Kidney tubule cell (primary cell): Measurements from ENCODE around the gene ATRIP.

Experiments
- DNase-seq: peaks from one replicate; pipeline ENCODE4 v3.0.0-alpha.2; 2018; ENCODE audit warnings: low spot score

The ATRIP gene

DNA sequence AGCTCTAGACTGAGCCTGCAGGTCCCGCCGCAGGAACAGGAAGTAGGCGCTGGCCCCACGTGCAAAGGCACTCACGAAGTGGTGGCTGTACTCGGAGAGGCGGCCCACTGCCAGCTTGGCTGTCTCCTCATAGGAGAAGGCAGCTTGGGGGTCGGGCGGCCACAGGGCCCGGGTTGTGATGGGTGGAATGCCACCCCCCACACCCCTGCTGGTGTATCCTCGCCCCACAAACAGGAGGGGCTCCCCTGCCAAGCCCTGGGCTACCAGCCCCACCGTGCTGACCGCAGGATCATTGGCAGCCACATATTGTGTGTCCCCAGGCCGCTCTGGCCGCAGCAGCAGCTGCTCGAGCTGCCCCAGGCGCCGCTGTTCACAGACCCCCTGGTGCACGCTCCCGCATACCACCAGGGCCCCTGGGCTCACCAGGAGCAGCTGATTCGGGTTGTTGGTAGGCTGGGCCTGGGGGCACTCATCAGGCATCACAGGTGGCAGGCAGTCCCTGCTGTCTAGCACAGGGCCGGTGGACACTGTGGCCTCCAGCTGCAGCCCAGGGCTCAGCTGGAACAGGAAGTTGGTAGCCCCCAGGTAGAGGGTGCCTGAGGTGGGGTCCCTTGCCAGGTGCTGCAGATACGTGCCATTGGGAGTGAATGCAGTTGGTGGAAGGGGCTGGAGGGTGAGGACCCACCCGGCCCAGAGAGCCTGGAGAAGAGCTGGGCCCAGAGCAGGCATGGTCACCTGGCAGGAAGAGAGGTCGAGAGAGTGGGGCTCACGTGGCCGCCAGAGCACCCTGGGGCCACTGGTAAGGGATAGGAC lies 22.4 kb upstream of the ATRIP start:
- DNase-seq, result no peak

DNA sequence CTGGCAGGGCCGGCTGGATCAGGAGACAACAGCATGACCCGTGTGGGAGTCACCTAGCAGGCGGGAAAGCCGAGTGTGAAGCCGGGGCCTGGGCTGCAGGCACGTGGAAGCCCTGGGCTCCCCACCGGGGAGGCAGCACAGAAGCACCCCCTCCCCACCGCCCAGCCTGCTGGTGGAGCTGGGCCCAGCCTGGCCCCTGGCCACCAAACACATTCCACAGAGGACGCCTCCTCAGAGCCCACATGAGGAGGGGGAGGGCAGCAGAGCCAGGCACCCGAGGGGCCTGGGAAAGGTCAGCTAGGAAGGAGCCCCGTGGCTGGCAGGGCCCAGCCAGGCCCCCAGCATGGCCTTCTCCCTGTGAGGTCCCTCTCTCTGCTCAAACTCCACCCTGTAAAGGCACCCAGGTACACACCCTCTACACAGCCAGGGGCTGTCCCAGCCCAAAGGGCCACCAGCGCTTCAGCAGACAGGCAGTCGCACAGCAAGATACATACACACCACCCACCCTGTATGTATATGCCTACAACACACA lies 21.2 kb upstream of the ATRIP start:
- peak; percentile 34 for DNase-seq

DNA sequence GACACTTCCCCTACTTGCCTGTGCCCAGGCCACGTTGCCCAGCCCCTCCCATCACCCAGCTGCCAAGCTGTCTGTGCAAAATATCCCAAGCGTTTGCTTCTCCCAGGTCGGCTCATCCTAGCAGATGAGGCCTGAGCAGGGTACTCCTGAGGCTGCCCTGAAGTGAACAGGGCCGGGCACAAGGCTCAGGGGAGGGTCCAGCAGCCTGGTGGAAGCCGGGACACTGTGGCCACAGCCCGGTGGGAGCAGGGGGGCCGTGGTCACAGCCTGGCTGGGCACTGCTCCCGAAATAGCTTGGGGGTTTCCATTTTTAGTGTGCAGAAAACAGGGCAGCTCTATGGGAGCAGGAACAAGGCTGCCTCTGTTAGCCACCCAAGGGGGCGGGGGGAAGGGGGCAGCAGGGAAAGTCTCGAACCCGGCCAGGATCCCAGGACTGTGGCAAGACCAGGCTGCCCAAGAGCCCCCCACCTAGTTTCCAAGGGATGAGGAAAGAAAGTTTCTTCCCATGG lies 20.1 kb upstream of the ATRIP start:
- no peak for DNase-seq

DNA sequence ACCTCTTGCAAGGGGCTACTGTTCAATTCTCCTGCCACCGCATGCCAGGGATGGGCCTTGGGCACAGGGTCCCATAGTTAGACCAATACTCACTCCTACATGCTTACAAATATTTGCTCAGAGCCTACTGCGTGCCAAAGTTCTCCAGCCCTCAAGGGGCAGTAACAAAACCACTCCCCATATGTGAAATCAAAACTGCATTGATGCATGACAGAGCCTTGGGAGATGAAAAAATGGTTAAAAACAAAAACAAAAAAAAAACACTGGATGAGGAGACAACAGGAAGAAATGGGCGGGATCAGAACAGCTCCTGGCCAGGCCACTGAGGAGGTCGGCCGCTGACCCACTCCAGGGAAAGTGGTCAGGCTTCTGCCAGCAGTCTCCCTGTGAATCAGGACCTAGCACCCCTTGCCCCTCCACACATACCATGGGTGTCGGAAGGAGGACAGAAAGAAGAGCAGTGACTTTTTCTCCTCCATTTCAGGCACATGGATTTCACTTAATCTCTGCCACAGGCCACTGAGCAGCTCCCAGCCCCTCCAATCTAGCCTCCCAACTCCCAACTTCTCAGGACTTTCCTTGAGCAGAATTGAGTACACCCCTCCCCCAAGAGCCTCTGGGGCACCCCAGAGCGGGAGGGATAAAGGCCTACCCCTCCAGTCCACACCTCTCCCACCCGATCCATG lies 19.4 kb upstream of the ATRIP start:
- peak; percentile 62 for DNase-seq

DNA sequence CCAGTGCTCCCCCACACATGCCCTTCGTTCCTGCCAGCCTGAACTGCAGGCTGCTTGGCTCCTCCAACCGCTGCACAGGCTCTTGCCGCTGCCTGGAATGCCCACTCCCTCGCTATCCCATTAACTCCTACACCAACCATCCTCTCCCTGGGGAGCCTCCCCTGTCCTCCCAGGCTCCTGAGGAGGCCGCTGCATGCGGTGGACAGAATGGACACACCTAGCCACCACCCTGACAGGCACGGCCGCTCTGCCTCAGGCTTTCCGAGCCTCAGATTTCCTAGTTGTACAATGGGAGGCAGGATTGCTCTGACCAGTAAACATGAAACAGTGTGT lies 18.9 kb upstream of the ATRIP start:
- peak; percentile 30 for DNase-seq

DNA sequence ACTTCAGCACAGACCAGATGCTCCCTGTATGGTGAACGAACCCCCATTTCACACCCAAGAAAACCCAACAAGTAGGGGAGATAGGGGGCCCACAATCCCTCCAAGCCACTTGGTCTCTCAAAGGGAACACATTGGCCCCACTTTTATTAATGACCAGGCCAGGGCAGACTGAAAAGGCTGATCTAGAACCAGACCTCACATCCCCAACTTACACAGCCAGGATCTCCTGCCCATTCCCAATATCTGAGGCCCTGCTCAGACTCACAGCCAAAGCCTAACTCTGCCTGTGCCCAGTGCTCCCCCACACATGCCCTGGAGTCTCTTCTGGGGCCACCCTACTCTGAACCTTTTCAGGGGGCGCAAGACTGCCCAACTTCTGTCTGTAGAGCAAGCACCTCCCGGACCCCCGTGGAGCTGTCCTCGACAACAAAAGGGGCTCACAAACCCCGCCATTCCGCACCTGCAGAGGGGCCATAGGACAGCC lies 18.4 kb upstream of the ATRIP start:
- no peak for DNase-seq

DNA sequence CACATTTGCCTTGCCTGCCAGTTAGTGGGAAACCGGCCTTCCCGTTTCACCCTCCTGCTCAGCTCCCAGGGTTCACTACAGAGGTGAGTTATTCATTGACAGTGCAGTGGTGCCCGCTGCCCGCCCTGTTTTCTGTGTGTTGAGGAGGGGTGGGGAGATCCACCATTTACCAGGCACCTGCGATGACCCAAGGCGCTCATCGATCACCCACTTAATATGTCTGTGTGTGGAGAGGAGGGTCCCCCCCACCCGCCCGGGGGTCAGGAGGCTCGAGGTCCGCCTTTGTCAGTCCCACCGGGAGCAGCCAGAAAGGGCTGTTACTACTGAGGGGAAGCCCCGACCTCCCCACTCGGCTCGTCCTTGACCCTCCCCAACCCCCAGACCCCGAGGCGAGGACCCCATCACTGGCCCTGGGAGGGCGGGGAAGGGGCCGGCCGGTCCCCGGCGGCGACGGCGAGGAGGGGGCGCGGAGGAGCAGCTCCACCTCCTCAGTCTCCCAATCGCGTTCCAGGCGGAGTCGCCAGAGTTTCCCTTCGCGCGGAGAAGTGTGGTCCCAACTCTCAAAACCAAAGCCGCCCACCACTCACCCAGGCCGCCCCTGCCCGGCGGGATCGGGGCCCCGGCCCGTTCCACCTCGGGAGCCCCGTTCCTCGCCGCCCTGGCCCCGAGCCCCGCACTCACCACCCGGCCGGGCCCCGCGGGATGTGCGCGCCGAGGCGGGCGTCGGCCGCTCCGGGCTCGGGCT lies 17.8 kb upstream of the ATRIP start:
- DNase-seq, result peak; percentile 83

DNA sequence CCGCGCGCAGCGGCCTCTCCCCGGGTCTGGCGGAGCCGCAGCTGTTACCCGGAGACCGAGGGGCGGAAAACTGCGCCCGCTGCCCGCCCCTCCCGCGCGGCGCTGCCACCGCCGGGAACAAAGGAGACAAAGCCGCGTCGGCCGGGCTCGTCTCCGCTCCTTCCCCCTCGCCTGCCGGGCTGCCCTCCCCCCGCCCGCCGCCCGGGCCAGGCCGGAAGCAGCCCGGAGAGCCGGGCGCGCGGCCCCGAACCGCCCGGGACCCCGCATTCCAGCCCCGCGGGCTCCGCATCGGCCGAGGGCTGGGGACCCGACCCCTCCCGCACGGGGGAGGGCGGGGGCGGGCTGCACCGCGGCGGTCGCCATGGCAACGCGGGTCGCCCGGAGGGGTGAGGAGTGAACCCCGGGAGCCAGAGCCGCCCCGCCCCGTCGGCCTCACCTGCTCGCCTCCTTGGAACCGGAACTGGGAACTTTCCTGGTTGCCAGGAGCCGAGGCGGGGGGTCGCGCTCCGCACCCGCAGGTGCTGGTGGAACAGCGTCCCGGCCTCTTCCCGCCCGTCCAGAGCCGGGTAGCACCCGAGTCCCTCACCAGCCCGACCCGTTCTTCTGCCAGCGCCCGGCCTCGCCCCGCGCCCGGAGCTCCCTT lies 17.1 kb upstream of the ATRIP start:
- DNase-seq, result peak; percentile 81

DNA sequence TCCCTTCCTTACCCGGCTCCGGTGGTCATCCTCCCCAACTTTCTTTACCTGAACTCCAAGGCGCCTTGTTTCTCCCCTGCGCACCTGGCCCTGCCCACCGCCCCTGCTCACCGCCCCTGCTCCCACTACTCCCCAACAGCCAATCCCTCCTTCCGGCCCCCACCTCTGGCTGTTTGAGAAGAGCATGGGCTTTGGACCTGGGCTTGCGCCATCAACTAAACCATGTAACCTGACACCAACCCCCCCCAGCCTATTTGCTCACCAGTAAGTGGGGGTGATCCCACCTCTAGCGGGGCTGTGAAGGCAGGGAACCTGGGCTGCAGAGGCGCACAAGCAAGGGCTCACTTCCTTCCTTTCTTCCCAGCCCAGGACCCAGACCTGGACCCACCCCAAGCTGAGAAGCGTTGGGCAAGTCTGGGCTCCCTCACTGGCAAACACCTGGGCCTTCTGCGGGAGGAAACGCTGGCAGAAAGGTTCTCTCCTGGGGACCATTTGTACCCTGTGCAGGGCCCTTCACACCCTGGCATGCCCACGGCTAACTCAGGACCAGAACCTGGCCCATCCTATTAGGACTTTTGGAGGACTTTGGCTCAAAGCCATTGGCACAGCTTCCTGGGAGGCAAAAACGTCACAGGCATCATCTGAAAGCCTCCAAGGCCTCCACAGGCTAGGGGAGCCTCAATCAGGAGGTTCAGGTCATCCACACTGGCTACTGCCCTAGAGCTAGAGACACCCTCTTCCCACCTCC lies 16.4 kb upstream of the ATRIP start, which contains the start of gene PLXNB1:
TSS of gene PLXNB1 (minus strand) at position 127 of the 748 bp plus-strand sequence. CDS start 5,475 bp downstream, outside the sequence.
- peak; percentile 78 for DNase-seq

DNA sequence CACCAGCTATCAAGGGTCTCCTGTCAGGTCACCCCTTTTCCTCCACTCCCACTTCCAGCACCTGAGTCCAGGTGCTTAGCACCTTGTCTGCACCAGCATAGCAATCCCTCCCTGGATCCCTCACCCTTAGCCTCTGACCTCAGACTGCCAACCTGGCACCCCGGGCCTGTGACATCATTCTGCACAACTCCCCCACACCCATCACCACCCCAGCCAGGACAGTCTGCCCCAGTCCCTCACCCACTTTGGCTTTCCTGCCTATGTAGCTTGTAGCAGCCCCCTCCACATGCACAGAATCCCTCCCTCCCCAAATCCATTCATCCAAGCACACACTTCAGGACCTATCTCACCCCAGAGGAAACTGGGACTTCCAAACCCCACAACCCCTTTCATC lies 15.8 kb upstream of the ATRIP start:
- DNase-seq, result no peak

DNA sequence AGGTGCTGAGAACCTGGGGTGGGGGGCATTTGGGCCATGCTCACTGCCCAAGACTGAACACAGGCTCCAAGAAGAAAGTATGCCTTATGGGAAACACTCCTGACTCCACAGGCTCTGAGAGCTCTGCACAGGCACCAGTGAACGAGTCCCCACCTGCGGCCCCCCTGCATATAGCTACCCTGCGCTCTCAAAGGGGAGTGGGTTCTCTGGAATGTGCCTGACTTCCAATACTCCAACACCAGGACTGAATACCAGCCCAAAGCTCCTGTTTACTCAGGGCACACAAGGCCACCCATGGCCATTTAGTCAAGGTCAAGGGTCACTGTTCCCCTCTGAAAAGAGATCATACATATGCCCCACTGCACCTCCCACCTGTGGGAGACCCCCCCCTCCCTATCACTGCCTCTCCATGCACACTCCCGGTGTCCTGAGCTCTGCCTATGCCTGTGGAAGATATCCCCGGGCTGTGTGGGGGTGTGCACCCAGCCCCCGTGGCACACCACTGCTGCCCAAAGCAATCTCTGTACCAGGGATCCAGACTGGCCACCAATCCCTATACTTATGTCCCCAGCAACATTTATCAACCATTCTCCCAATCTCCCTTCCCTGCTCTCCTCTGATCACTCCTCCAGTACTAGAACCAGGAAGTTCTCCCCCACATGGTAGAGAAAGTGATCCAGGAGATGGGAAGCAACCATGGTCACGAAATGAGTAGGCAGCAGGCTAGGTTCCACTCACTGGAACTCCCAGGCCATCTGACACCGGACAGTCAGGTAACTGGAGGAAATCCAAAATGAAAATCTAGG lies 15.1 kb upstream of the ATRIP start:
- peak; percentile 11 for DNase-seq

DNA sequence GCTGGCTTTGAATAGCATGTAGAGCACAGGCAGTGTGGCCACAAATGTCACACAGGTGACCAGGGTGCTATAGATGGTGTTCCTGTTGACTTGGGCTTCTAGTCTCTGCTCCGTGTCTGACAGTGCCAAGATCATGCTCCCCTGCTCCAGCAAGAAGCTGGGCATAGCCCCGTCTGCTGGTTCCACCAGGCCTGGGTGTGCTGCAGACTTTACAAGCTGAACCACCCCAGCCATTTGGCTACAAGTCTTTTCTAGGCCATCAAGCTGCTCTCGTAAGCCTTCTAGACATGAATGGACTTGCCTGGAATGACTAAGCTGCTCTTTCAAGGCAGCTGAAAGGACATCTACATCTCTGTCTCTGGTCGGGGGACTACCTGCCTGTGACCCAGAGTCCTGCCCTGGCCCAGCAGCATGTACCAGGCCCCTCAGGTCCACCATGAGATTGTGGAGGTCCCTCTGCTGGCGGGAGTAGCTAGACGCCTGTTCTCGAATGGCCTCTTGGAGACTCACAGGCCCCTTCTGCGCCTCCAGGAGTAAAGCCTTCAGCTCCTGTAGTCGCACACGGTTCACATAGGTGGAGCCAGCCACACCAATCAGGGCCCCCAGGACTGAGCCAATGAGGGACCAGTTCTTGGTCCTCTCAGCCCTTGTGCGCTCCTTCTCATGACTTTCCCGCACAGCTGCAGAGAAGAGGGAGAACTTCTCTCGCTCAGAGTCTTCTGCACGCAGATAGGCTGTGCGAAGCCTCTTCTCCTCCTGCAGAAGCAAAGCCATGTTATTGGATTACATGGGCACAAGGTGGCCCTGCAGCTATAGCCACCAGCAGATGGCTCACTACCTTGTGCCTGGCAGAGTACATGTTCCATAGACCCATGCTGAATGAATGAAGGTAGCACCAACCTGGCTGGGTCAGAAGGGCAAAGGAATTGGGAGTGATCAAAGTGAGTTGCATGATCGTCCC lies 13.8 kb upstream of the ATRIP start:
- peak; percentile 21 for DNase-seq

DNA sequence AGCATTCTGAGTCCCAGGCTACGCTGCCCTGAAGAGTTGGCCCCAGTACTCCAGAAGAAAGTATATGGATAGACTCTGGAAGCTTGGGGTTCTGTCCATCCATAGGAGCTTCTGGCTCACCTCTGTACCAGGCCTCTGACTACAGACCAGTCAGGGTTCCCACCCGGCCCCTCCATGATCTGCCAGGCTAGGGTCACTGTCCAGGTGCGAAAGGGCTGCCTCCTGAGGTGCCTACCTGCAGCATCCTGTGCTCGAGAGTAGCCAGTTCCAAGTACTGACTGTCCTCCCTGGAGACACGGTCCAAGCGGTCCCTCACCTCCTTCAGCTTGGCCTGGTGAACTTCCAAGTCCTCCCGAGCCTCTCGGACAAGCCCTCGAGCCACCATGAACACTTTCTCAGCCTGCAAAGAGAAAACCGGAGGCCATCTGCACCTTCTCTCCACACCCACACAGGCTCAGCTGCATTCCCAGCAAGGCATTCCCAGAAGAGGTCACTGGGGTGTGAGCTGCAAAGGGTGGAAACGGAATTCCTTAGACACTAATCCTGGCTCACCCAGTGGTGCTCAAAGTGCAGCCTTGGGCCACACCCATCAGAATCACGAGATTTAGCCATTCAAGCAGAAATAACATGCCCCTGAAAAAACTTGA lies 12.9 kb upstream of the ATRIP start:
- DNase-seq, result peak; percentile 78

DNA sequence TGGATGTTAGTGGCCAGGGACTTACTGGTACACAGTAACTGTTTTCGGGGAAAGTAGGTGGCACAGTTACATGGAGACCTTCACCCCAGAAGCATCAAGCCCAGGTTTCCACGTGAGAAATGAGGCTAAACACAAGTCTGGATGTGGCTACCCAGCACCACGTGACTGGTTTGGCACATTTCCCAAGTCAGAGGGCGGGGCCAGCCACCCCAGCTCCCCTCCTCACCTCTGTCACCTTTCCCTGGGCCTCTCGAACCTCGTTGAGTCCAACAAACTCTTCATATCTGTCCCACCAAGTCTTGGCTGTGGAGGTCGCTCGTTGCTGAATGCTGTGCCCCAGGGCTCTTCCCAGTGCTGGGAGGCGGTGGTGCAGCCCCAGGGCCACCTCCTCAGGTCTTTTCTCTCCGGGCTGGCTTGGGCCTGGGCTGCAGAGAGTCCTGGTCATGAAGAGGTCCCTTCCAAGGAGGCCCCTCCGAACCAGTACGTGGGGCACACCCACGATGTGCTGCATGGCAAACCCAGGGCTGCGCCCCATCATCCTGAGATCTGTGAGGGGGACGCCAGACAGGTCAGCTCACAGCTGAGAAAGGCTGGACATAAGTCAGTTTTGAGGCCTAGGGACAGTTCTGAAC lies 11.8 kb upstream of the ATRIP start:
- DNase-seq, result no peak

DNA sequence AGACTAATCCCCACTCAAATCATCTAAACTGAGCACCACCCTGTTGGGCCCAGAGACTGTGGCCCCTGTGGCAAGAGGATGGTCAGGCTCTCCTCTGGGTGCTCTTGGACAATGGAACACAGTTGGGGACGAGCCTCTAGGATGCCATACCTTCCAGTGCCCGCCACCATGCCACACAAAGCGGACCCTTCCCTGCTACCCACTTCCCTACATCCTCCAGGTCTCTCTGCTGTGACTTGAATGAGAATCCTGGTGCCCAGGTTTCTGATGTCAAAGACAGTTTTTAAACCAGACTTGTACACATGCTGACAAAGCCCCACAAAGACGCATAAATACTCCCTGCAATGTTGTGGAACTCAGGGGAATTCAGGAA lies 11.3 kb upstream of the ATRIP start:
- DNase-seq, result no peak

DNA sequence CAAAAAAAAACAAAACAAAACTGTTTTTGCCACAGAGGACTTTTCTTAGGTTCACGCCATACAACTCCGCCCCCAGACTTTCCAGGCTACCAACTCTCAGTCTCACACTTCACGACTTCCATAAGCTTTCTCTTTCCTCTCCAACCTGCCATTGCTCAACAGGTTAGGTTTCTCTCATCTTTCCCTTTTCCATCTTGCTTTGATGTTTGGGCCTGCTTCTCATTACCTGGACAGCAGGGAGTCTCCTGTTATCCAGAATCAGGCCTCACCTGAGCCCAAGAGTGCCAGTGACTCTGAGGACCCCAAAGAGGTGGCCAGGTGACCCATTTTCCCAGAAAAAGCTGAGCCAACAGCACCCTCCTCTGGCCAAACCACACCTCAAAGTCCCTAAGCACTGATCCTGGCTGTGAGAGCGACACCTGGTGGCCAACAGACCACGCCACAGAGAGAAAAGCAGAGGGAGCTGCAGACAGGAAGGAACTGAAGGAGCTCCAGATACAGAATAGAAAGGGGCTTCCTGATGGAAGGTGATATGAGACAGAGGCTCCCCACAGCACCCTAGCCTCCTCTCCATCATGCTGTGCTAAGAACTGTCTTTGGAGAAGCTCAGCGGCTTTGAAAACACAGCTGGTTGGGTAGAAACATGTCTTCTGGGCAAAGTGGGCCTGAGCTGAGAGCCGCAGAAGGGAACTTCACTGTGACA lies 10.6 kb upstream of the ATRIP start:
- DNase-seq, result peak; percentile 87

DNA sequence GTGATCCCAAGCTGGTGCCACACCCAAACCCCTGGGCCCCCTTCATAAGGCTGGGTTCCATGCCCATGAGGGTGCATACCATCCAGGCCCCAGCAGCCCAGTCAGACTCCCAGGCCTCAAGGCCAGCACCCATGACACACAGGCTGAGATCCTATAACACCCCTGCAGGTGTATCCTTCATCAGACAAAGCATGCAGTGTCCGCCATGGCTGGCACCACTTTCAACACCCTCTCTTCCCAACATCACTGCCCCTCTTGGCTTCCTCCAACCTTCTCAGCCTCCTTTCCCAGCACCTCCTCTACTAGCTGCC lies 10.1 kb upstream of the ATRIP start:
- DNase-seq, result no peak

DNA sequence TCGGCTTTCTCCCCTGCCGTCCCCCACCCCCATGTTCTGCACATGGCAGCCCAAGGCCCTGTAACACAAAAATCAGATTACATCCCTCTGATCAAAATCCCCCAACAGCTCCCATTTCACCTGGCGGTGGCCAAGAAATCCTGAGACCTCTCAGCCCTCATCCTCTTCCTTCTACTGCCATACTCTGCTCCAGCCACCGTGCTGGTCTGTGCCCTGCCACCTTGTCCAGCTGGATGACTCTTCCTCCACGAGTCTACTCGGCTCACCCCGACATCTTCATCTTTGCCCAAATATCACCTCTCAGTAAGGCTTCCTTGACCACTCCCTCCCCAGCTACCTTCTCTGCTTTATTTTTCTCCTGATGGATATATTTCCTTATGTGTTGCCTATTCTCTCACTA lies 9.7 kb upstream of the ATRIP start:
- no peak for DNase-seq
